ENCODE results near the gene PARD3B. TPM values are rescaled to one million over a fixed set of nuclear protein-coding genes. Genes with fewer than 3 reads are reported as not detected.

Gene PARD3B
- polyA plus RNA-seq, 3 donors, result not detected

- Histone ChIP-seq H4K20me1 (ENCODE audit: insufficient read depth, low read length) (no peaks in the 10 kb centered on the region), H3K4me2 (replicated peaks; ENCODE audit: extremely low read depth, low read length, poor library complexity, severe bottlenecking) (no peak overlapping the region), H3K79me2 (ENCODE audit: insufficient read depth, low read length) (no peaks in the 10 kb centered on the region), H3K9ac (ENCODE audit: insufficient read depth, low read length, poor library complexity, severe bottlenecking) (no peak overlapping the region), H3K27me3 (ENCODE audit: control insufficient read depth in 2 of 2, insufficient read depth in 2 of 2, low read length in 2 of 2) (no peaks in the 10 kb centered on the region), H3K4me1 (ENCODE audit: control insufficient read depth in 1 of 2, insufficient read depth in 2 of 2, low read length in 2 of 2) (no peaks in the 10 kb centered on the region), H3K9me3 (replicated peaks in 1 of 2; ENCODE audit: control insufficient read depth in 1 of 2, insufficient read depth in 1 of 2, low read length in 2 of 2) (no peaks in the 10 kb centered on the region), H3K36me3 (replicated peaks in 1 of 2; ENCODE audit: control insufficient read depth in 1 of 2, insufficient read depth in 2 of 2, low read length in 2 of 2) (no peaks in the 10 kb centered on the region), H2AFZ (ENCODE audit: insufficient read depth, low read depth, low read length, poor library complexity, severe bottlenecking) (no peak overlapping the region), H3K4me3 (replicated peaks in 1 of 3; ENCODE audit: low read depth in 2 of 3, low read length in 3 of 3) (no peak overlapping the region), H3K27ac (ENCODE audit: low read depth in 1 of 2, low read length in 2 of 2) (no peak overlapping the region)
- no peaks in the 10 kb centered on the region for H3K4me1 Mint-ChIP-seq
- no peak overlapping the region for H3K27ac Mint-ChIP-seq
- peaks cover 3 to 7% (median 5%) of the 10 kb centered on the region in 3 donors for H3K27me3 Mint-ChIP-seq (ENCODE audit: low read depth in 3 of 3)
- H3K9me3 Mint-ChIP-seq, result peaks cover 0 to 6% (median 0%) of the 10 kb centered on the region in 7 donors
- DNase-seq, result no peak
- WGBS (ENCODE audit: insufficient coverage), result 80% methylated on average over 1 of the region's 4 CpGs
- TF ChIP-seq, protein P1, sequence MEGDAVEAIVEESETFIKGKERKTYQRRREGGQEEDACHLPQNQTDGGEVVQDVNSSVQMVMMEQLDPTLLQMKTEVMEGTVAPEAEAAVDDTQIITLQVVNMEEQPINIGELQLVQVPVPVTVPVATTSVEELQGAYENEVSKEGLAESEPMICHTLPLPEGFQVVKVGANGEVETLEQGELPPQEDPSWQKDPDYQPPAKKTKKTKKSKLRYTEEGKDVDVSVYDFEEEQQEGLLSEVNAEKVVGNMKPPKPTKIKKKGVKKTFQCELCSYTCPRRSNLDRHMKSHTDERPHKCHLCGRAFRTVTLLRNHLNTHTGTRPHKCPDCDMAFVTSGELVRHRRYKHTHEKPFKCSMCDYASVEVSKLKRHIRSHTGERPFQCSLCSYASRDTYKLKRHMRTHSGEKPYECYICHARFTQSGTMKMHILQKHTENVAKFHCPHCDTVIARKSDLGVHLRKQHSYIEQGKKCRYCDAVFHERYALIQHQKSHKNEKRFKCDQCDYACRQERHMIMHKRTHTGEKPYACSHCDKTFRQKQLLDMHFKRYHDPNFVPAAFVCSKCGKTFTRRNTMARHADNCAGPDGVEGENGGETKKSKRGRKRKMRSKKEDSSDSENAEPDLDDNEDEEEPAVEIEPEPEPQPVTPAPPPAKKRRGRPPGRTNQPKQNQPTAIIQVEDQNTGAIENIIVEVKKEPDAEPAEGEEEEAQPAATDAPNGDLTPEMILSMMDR (IDR thresholded peaks at IDR 0.05), result no peak
- H3K36me3 Mint-ChIP-seq, result no peaks in the 10 kb centered on the region
- H3K4me3 Mint-ChIP-seq, result no peak overlapping the region
- intact Hi-C loops (cut with micrococcal nuclease), result no loop called here
These were observed 1048.6 kb downstream of the PARD3B start for GRCh38 chr2:205593891-205594290.

- Mint-ChIP-seq H3K9me3 (peaks cover 2 to 6% (median 3%) of the 10 kb centered on the region in 7 donors), H3K36me3 (no peaks in the 10 kb centered on the region), H3K27ac (no peak overlapping the region), H3K27me3 (ENCODE audit: low read depth in 3 of 3) (peaks cover 0 to 2% (median 0%) of the 10 kb centered on the region in 3 donors), H3K4me1 (no peaks in the 10 kb centered on the region), H3K4me3 (no peak overlapping the region)
- DNase-seq, result no peak
- Histone ChIP-seq H3K79me2 (ENCODE audit: insufficient read depth, low read length) (no peaks in the 10 kb centered on the region), H3K4me2 (replicated peaks; ENCODE audit: extremely low read depth, low read length, poor library complexity, severe bottlenecking) (no peak overlapping the region), H3K4me1 (ENCODE audit: control insufficient read depth in 1 of 2, insufficient read depth in 2 of 2, low read length in 2 of 2) (no peaks in the 10 kb centered on the region), H3K4me3 (replicated peaks in 1 of 3; ENCODE audit: low read depth in 2 of 3, low read length in 3 of 3) (no peak overlapping the region), H3K9me3 (replicated peaks in 1 of 2; ENCODE audit: control insufficient read depth in 1 of 2, insufficient read depth in 1 of 2, low read length in 2 of 2) (no peaks in the 10 kb centered on the region), H3K36me3 (replicated peaks in 1 of 2; ENCODE audit: control insufficient read depth in 1 of 2, insufficient read depth in 2 of 2, low read length in 2 of 2) (no peaks in the 10 kb centered on the region), H3K27me3 (ENCODE audit: control insufficient read depth in 2 of 2, insufficient read depth in 2 of 2, low read length in 2 of 2) (no peaks in the 10 kb centered on the region), H2AFZ (ENCODE audit: insufficient read depth, low read depth, low read length, poor library complexity, severe bottlenecking) (no peak overlapping the region), H4K20me1 (ENCODE audit: insufficient read depth, low read length) (no peaks in the 10 kb centered on the region), H3K9ac (ENCODE audit: insufficient read depth, low read length, poor library complexity, severe bottlenecking) (no peak overlapping the region), H3K27ac (ENCODE audit: low read depth in 1 of 2, low read length in 2 of 2) (no peak overlapping the region)
- TF ChIP-seq, protein P1 (IDR thresholded peaks at IDR 0.05), result no peak
- intact Hi-C loops (cut with micrococcal nuclease), result no loop called here
- WGBS (ENCODE audit: insufficient coverage), result no CpG with 5 or more reads among the region's 2 CpGs
These were observed 1051.3 kb downstream of the PARD3B start for GRCh38 chr2:205596581-205596980.

Data from CD14-positive monocyte (primary cell).